Adipocyte (in vitro differentiated cells): Measurements from ENCODE around the gene IL10RB.
A peak's percentile ranks its signal among the peaks of the same experiment; 100 is the strongest.

Experiments used
- DNase-seq: peaks from one replicate; pipeline ENCODE4 v3.0.0-alpha.2; 2015; ENCODE audit warnings: low read depth
- H3K27me3 ChIP-seq: replicated peaks from 2 replicates; pipeline ENCODE4 v1.7.0; 2013; ENCODE audit warnings: mild to moderate bottlenecking, low read length, moderate library complexity; ENCODE audit not compliant: control insufficient read depth, insufficient read depth
- H3K36me3 ChIP-seq: 2 replicates; pipeline ENCODE4 v1.7.0; 2013; ENCODE audit warnings: low read length, mild to moderate bottlenecking, moderate library complexity; ENCODE audit not compliant: control insufficient read depth, insufficient read depth, severe bottlenecking
- H3K4me1 ChIP-seq: 2 replicates; pipeline ENCODE4 v1.7.0; 2013; ENCODE audit warnings: mild to moderate bottlenecking, low read length, moderate library complexity; ENCODE audit not compliant: control insufficient read depth, insufficient read depth
- H3K4me3 ChIP-seq: 2 replicates; pipeline ENCODE4 v1.7.0; 2013; ENCODE audit warnings: mild to moderate bottlenecking, low read length, moderate library complexity
- H3K9ac ChIP-seq: 2 replicates; pipeline ENCODE4 v1.7.0; 2013; ENCODE audit warnings: mild to moderate bottlenecking, low read length, moderate library complexity
- H3K9me3 ChIP-seq: 2 replicates; pipeline ENCODE4 v1.7.0; 2013; ENCODE audit warnings: mild to moderate bottlenecking, low read length, moderate library complexity; ENCODE audit not compliant: control insufficient read depth

The IL10RB gene

DNA sequence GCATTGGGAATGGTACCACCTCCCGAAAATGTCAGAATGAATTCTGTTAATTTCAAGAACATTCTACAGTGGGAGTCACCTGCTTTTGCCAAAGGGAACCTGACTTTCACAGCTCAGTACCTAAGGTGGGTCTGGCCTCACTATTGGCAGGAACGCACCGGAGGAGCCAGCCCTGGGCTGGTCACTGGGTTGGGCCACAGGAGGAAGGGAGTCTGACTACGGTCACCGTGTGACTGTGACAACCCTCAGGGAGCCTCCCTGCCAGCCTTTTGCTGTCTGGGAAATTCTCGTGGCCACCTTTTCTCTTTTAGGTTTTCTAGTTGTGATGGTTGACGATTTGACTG is 2.2 kb downstream of the IL10RB start:
- H3K9ac ChIP-seq: no peak overlapping the region
- no peak overlapping the region for H3K4me3 ChIP-seq
- no peaks in the 10 kb centered on the region for H3K27me3 ChIP-seq
- peaks cover 48% of the 10 kb centered on the region for H3K4me1 ChIP-seq
- H3K36me3 ChIP-seq: peaks cover 15% of the 10 kb centered on the region
- no peaks in the 10 kb centered on the region for H3K9me3 ChIP-seq
- no peak for DNase-seq

DNA sequence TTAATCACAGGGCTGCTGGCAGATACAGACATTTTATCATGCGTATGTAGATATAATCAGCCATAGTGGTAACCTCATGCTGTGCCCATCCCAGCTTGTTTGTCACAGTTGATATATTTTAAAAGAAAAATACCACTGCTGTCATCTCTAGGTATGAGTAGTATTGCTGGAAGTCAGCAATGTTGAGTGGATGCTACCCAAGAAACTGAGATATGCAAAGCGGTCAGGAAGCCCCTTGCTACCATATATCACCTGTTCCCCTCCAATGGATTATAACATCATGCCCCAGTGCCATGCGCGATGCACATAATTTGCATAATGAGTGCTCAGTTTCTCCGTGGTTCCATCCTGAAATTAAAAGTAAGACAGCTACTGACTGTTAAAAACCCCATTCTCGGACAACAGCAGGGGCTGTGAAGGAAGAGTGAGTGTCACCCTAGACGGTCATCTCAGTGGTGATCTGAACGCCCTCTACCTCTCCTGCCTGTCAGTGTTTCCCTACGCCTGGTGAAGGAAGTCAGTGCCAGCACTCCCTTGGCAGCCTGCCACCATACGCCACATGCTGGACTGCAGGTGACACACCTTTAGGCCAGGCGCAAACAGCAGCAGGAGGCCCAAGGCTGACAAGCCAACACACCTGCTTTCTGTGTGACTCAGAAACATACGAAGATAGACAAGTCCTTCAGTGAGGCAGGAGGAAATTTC is 2.7 kb downstream of the IL10RB start:
- Histone ChIP-seq H3K9me3 (no peaks in the 10 kb centered on the region), H3K4me1 (peaks cover 48% of the 10 kb centered on the region), H3K36me3 (peaks cover 17% of the 10 kb centered on the region), H3K4me3 (no peak overlapping the region), H3K27me3 (no peaks in the 10 kb centered on the region), H3K9ac (no peak overlapping the region)
- DNase-seq: no peak

DNA sequence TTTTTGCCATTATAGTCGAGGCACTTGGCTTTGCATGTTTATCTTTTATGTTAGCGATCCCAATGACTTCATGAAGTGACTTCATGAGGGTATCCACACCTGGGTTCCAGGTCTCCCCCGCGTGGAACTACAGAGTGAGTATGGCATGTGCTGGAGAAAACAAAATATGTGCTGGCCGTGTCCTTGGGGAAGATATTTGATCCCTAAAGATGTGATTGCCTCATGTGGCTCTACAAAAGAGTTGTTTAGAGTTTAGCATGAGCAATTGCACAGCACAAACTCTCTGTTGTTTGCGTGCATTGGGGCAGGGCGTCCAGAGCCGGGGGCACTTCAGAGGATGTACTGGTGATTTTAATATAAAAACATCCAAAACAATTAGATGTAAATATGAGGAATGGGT is 4.8 kb downstream of the IL10RB start:
- Histone ChIP-seq H3K27me3 (no peaks in the 10 kb centered on the region), H3K9me3 (no peaks in the 10 kb centered on the region), H3K4me1 (peaks cover 42% of the 10 kb centered on the region), H3K4me3 (no peak overlapping the region), H3K36me3 (peaks cover 28% of the 10 kb centered on the region), H3K9ac (no peak overlapping the region)
- no peak for DNase-seq

DNA sequence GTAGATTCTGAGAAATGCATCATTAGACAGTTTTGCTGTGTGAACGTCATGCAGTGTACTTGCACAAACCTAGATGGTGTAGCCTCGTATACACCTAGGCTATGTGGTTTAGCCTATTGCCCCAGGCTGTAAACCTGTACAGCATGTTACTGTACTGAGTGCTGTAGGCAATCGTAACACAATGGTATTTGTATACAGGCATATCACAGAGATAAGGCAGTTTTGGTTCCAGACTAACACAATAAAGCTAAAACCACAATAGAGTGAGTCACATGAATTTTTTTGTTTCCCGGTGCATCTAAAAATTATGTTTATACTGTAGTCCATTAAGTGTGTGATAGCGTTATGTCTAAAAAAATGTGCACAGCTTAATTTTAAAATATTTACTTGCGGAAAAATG is 6.9 kb downstream of the IL10RB start:
- no peaks in the 10 kb centered on the region for H3K27me3 ChIP-seq
- peaks cover 42% of the 10 kb centered on the region for H3K36me3 ChIP-seq
- no peak for DNase-seq
- H3K9me3 ChIP-seq: no peaks in the 10 kb centered on the region
- peaks cover 30% of the 10 kb centered on the region for H3K4me1 ChIP-seq
- H3K9ac ChIP-seq: no peak overlapping the region
- no peak overlapping the region for H3K4me3 ChIP-seq

DNA sequence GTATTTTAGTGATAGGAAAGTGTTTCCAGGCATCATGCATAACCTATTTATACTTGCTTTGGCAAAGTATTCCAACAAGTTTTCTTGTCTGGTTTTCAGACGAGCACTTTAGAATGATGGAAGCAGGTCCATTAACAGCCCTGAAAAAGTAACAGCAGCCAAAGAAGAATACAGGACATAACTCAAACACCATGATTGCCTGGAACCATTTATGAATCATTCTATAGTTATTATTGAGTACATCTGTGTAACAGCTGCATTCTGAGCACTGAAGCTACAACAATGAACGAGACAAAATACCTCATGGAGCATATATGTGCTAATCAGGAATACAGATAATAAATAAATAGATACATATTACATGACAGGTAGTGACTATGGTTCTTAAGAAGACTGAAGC is 12.6 kb downstream of the IL10RB start:
- DNase-seq: peak; percentile 36
- Histone ChIP-seq H3K9ac (no peak overlapping the region), H3K36me3 (peaks cover 78% of the 10 kb centered on the region), H3K27me3 (no peaks in the 10 kb centered on the region), H3K9me3 (peaks cover 22% of the 10 kb centered on the region), H3K4me3 (no peak overlapping the region), H3K4me1 (no peaks in the 10 kb centered on the region)

DNA sequence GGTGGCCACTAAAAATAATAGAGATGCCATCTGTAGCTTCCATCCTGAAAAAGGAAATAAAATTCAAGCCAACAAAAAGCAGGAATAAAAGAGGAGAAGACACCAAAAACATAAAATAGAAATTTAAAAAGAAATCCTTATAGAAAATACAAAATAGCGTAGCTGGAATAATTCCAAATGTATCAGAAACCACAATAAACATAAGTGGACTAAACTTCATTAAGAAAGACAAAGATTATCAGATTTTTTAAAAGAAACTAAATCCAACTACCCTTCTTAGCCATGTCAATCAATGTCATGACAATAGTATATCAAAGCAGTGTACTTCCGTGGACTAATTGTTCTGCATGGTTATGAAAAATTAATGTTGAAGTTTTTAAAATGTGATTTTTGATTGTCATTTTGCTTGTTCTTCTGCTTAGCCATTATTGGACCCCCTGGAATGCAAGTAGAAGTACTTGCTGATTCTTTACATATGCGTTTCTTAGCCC is 13.2 kb downstream of the IL10RB start:
- peaks cover 80% of the 10 kb centered on the region for H3K36me3 ChIP-seq
- peak overlapping the region; percentile 11 for H3K4me3 ChIP-seq
- H3K27me3 ChIP-seq: no peaks in the 10 kb centered on the region
- no peak for DNase-seq
- H3K4me1 ChIP-seq: no peaks in the 10 kb centered on the region
- no peak overlapping the region for H3K9ac ChIP-seq
- H3K9me3 ChIP-seq: peaks cover 22% of the 10 kb centered on the region

DNA sequence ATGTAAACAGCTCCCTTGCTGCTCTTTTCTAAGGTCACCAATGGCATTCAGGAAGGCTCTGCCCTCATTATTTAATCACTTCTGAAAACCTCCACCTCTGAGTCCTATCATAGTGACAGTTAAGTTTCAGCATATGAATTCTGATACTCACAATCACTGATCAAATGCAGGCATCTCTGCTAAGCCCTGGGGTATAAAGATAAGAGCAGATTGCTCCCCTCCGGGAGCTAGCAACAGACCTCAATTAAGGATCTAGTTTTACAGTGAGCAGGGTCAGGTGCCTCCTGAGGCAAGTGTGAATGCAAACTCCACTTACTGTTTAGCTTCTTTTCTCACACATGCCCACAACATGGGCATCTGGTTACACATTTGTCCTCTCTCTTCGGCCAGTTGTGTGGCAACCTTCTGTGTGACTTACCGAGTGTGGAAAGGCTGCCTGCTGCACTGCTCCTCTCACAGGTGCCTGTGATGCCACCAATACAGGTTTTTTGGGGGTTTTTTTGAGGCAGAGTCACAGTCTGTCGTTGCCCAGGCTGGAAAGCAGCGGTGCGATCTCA is 15.0 kb downstream of the IL10RB start:
- H3K4me1 ChIP-seq: peaks cover 3% of the 10 kb centered on the region
- H3K9ac ChIP-seq: no peak overlapping the region
- H3K9me3 ChIP-seq: peaks cover 22% of the 10 kb centered on the region
- H3K27me3 ChIP-seq: no peaks in the 10 kb centered on the region
- DNase-seq: no peak
- H3K4me3 ChIP-seq: no peak overlapping the region
- H3K36me3 ChIP-seq: peaks cover 78% of the 10 kb centered on the region

DNA sequence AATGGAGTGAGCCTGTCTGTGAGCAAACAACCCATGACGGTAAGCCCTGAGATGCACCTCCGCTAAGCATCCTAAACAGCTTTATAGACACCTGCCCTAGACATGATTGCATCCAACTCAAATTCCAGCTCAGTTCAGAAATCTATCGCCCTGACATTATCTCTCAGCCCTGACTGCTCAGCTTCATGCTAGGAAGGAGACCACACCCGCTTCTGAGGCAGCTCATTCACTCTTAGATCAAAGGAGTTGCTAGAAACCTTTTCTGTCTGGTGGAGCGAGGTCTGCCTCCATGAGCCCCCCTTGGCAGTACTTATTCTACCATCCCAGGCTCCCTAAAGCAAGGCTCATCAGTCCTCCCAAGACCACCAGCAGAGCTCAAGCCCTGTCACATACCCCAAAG is 17.0 kb downstream of the IL10RB start:
- H3K4me3 ChIP-seq: no peak overlapping the region
- H3K9ac ChIP-seq: no peak overlapping the region
- peaks cover 22% of the 10 kb centered on the region for H3K9me3 ChIP-seq
- H3K4me1 ChIP-seq: peaks cover 14% of the 10 kb centered on the region
- H3K36me3 ChIP-seq: peaks cover 70% of the 10 kb centered on the region
- no peak for DNase-seq
- H3K27me3 ChIP-seq: no peaks in the 10 kb centered on the region

DNA sequence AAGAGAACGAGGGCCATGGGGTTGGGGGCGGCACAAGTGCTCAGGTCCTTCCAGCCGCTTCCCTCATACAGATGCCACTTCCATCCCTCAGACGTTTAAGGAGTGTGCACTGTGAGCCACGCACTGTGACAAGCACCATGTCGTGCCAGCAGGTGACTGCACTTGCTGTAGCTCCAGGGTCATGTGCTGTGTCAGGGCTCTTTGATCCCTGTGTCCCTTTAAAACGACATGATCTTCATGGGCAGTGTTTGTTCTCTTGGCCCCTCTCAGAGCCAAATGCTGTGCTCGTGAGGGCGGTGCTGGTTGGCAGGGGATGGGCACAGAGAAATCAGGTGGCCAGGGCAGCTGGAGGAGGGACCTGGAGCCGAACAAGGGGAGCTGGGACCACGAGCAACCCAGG is 19.9 kb downstream of the IL10RB start:
- H3K4me1 ChIP-seq: peaks cover 14% of the 10 kb centered on the region
- no peak for DNase-seq

DNA sequence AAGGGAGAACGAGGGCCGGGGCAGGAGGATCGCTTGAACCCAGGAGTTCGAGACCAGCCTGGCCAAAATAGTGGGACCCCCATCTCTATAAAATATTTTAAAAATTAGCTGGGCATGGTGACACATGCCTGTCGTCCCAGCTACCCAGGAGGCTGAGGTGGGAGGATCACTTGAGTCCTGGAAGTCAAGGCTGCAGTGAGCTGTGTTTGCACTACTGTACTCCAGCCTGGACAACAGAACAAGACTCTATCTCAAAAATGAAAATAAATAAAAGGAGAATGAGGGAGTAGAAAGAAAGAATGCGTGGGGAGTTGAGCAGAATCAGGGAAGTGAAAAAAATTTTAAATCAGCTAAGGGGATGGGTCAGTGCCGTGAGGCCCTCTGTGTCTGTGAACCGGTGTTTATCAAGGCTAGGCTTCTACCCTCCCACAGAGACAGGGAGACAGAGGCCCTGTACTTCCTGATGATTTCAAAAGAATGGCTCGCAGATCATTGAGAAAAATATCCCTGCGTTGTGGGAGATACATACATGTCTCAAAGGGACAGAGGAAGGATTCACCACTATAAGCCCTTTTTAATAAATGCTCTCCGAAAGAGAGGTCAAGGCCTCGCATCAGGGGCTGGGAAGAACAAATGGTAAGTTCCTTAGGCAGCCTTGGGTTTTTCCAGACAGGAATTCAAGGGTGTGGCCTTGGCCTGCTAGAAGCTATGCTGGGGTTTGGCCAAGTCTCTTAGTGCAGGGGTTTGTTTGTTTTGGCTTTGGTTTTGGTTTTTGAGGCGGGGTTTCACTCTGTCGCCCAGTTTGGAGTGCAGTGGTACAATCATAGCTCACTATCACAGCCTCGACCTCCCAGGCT is 20.7 kb downstream of the IL10RB start:
- Histone ChIP-seq H3K4me1 (peaks cover 14% of the 10 kb centered on the region), H3K36me3 (peaks cover 53% of the 10 kb centered on the region), H3K27me3 (no peaks in the 10 kb centered on the region), H3K9me3 (no peaks in the 10 kb centered on the region), H3K4me3 (no peak overlapping the region), H3K9ac (peak overlapping the region; percentile 23)
- DNase-seq: peak; percentile 83

More for the DNA sequence above, 19.9 kb downstream of the IL10RB start:
- no peaks in the 10 kb centered on the region for H3K27me3 ChIP-seq
- no peaks in the 10 kb centered on the region for H3K9me3 ChIP-seq
- H3K36me3 ChIP-seq: peaks cover 55% of the 10 kb centered on the region
- no peak overlapping the region for H3K4me3 ChIP-seq
- no peak overlapping the region for H3K9ac ChIP-seq

DNA sequence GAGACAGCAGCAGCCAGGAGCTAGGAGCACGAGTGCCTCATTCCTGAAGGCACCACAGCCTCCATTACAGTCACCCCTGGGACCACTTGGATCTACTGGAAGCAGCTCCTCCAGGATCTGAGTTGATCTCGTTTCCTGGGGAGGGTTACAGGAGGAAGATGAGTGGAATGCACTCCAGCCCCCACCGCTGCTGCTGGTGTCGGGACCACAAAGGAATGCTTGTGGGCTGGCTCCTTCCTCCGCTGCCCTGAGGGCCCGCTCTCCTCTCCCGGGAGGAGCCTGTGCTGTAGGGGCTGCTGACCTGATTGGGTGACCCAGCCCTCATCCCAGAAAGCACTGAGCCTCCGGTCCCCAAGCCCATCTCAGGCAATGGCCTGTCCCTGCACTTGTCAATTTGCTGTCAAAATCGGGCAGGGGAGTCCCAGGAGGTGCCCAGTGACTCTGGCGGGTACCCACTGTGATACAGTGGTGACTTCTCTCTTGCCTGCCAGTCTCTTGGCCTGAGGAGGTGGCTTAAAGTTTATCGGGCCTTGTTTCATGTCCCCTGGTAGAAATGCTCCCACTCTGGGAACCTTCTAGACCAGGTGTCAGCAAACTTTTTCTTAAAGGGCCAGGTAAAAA is 23.1 kb downstream of the IL10RB start:
- H3K4me1 ChIP-seq: peaks cover 14% of the 10 kb centered on the region

More for the DNA sequence above, 23.1 kb downstream of the IL10RB start:
- Histone ChIP-seq H3K9me3 (no peaks in the 10 kb centered on the region), H3K9ac (no peak overlapping the region), H3K4me3 (no peak overlapping the region), H3K36me3 (peaks cover 54% of the 10 kb centered on the region), H3K27me3 (no peaks in the 10 kb centered on the region)
- DNase-seq: peak; percentile 61
